ENCODE measurements around the gene FHOD3. TPM values are rescaled to one million over a fixed set of nuclear protein-coding genes. Genes with fewer than 3 reads are reported as not detected.

The FHOD3 gene
- total RNA-seq, 6 experiments from 2014 or later: 0.44 to 1.2 (median 0.62) TPM

GRCh38 chr18:36396190-36396589 is 98.7 kb downstream of the FHOD3 start:
- H3K27me3 ChIP-seq: no peaks in the 10 kb centered on the region
- no peaks in the 10 kb centered on the region for H3K4me1 ChIP-seq
- no peak for ATAC-seq
- no peaks in the 10 kb centered on the region for H3K36me3 ChIP-seq
- no peak for DNase-seq
- H3K9me3 ChIP-seq: no peaks in the 10 kb centered on the region
- no peak overlapping the region for H3K4me3 ChIP-seq
- H3K27ac ChIP-seq: no peak overlapping the region
- intact Hi-C loops (cut with DNase I): loop anchor here in 1 of 2 donors (10.0 kb wide), 1 partner anchor 61 kb away; no protein-coding TSS in a partner anchor
- TF ChIP-seq CTCF (IDR thresholded peaks at IDR 0.05) (no peak), POLR2A (IDR thresholded peaks at IDR 0.05) (no peak)

GRCh38 chr18:36397033-36397432 is 99.5 kb downstream of the FHOD3 start:
- H3K9me3 ChIP-seq: no peaks in the 10 kb centered on the region
- TF ChIP-seq POLR2A (IDR thresholded peaks at IDR 0.05) (no peak), CTCF (IDR thresholded peaks at IDR 0.05) (no peak)
- no peaks in the 10 kb centered on the region for H3K27me3 ChIP-seq
- ATAC-seq: no peak
- no peaks in the 10 kb centered on the region for H3K4me1 ChIP-seq
- H3K36me3 ChIP-seq: no peaks in the 10 kb centered on the region
- intact Hi-C loops (cut with DNase I): loop anchor here in 1 of 2 donors (10.0 kb wide), 1 partner anchor 62 kb away; no protein-coding TSS in a partner anchor
- H3K4me3 ChIP-seq: no peak overlapping the region
- no peak overlapping the region for H3K27ac ChIP-seq
- no peak for DNase-seq

- ATAC-seq (no peak), DNase-seq (no peak)
- H3K36me3 ChIP-seq: no peaks in the 10 kb centered on the region
- H3K27me3 ChIP-seq: no peaks in the 10 kb centered on the region
- no peak overlapping the region for H3K4me3 ChIP-seq
- 48% methylated on average over 2 of the region's 3 CpGs for WGBS (ENCODE audit: insufficient coverage, low coverage, low lambda C conversion rate, missing lambda C conversion rate)
- no peaks in the 10 kb centered on the region for H3K9me3 ChIP-seq
- H3K4me1 ChIP-seq: no peaks in the 10 kb centered on the region
- no peak overlapping the region for H3K27ac ChIP-seq
- intact Hi-C loops (cut with DNase I): loop anchor here in 1 of 2 donors (10.0 kb wide), 1 partner anchor 64 kb away; no protein-coding TSS in a partner anchor
- TF ChIP-seq POLR2A (IDR thresholded peaks at IDR 0.05): no peak
- TF ChIP-seq CTCF (IDR thresholded peaks at IDR 0.05): no peak
Measured at GRCh38 chr18:36398419-36398818, 100.9 kb downstream of the FHOD3 start.

GRCh38 chr18:36399055-36399454 is 101.5 kb downstream of the FHOD3 start:
- WGBS (ENCODE audit: insufficient coverage, low coverage, low lambda C conversion rate, missing lambda C conversion rate): 52% methylated on average over 2 of the region's 4 CpGs
- TF ChIP-seq CTCF (IDR thresholded peaks at IDR 0.05): no peak
- TF ChIP-seq POLR2A (IDR thresholded peaks at IDR 0.05): no peak
- Histone ChIP-seq H3K4me3 (no peak overlapping the region), H3K27me3 (no peaks in the 10 kb centered on the region), H3K27ac (no peak overlapping the region), H3K9me3 (no peaks in the 10 kb centered on the region), H3K4me1 (no peaks in the 10 kb centered on the region), H3K36me3 (no peaks in the 10 kb centered on the region)
- no peak for DNase-seq
- intact Hi-C loops (cut with DNase I): loop anchor here in 1 of 2 donors (10.0 kb wide), 1 partner anchor 64 kb away; no protein-coding TSS in a partner anchor
- no peak for ATAC-seq

GRCh38 chr18:36401462-36401861 is 103.9 kb downstream of the FHOD3 start:
- H3K9me3 ChIP-seq: no peaks in the 10 kb centered on the region
- H3K4me3 ChIP-seq: no peak overlapping the region
- DNase-seq (no peak), ATAC-seq (no peak)
- H3K27ac ChIP-seq: no peak overlapping the region
- WGBS (ENCODE audit: insufficient coverage, low coverage, low lambda C conversion rate, missing lambda C conversion rate): 100% methylated on average over 2 of the region's 2 CpGs
- no peaks in the 10 kb centered on the region for H3K36me3 ChIP-seq
- no peaks in the 10 kb centered on the region for H3K4me1 ChIP-seq
- intact Hi-C loops (cut with DNase I): no loop called here
- TF ChIP-seq CTCF (IDR thresholded peaks at IDR 0.05) (no peak), POLR2A (IDR thresholded peaks at IDR 0.05) (no peak)
- H3K27me3 ChIP-seq: no peaks in the 10 kb centered on the region
